Hepatocyte (in vitro differentiated cells): Measurements from ENCODE around the gene AGBL1. TPM values are rescaled to one million over a fixed set of nuclear protein-coding genes. Genes with fewer than 3 reads are reported as not detected.

Experiments used
- DNase-seq: peaks from one replicate; pipeline ENCODE4 v3.0.0-alpha.2; 2016; ENCODE audit warnings: low spot score
- H2AFZ ChIP-seq: fragments of 200-600 bp; sonication (generic); 2 replicates; pipeline ENCODE4 v1.6.0; 2016; ENCODE audit warnings: antibody characterized with exemption, mild to moderate bottlenecking
- H3K27ac ChIP-seq: fragments of 200-600 bp; sonication (generic); 2 replicates; pipeline ENCODE4 v1.5.1; 2016; ENCODE audit warnings: mild to moderate bottlenecking
- H3K27me3 ChIP-seq: fragments of 200-600 bp; sonication (generic); 2 replicates; pipeline ENCODE4 v1.6.1; 2016
- H3K36me3 ChIP-seq: fragments of 200-600 bp; sonication (generic); replicated peaks from 2 replicates; pipeline ENCODE4 v1.5.1; 2016; ENCODE audit warnings: low read depth; ENCODE audit not compliant: insufficient read depth
- H3K4me1 ChIP-seq: fragments of 200-600 bp; sonication (generic); 2 replicates; pipeline ENCODE4 v1.5.1; 2016; ENCODE audit warnings: mild to moderate bottlenecking, moderate library complexity; ENCODE audit not compliant: insufficient read depth
- H3K4me2 ChIP-seq: fragments of 200-600 bp; sonication (generic); 2 replicates; pipeline ENCODE4 v1.6.0; 2016
- H3K4me3 ChIP-seq: fragments of 200-600 bp; sonication (generic); 2 replicates; pipeline ENCODE4 v1.5.1; 2016; ENCODE audit warnings: mild to moderate bottlenecking
- H3K79me2 ChIP-seq: fragments of 200-600 bp; sonication (generic); 2 replicates; pipeline ENCODE4 v1.6.0; 2017; ENCODE audit warnings: mild to moderate bottlenecking
- H3K9me2 ChIP-seq: fragments of 200-600 bp; sonication (generic); replicated peaks from 2 replicates; pipeline ENCODE4 v1.6.0; 2017; ENCODE audit warnings: mild to moderate bottlenecking; ENCODE audit not compliant: insufficient read depth
- H3K9me3 ChIP-seq: fragments of 200-600 bp; sonication (generic); 2 replicates; pipeline ENCODE4 v1.5.1; 2016; ENCODE audit warnings: low read depth, mild to moderate bottlenecking
- H4K20me1 ChIP-seq: fragments of 200-600 bp; sonication (generic); 2 replicates; pipeline ENCODE4 v1.6.0; 2016; ENCODE audit warnings: mild to moderate bottlenecking; ENCODE audit not compliant: insufficient read depth, poor library complexity, severe bottlenecking
- CTCF ChIP-seq: fragments of 200-600 bp; sonication (generic); IDR thresholded peaks from 2 replicates; pipeline ENCODE4 v1.5.1; 2016; ENCODE audit warnings: antibody characterized with exemption, mild to moderate bottlenecking; ENCODE audit not compliant: poor library complexity
- EZH2 ChIP-seq: fragments of 200-600 bp; sonication (generic); IDR thresholded peaks from 2 replicates; pipeline ENCODE4 v1.6.1; 2016; ENCODE audit warnings: antibody characterized with exemption, mild to moderate bottlenecking, borderline replicate concordance
- EZH2phosphoT487 ChIP-seq: fragments of 200-600 bp; sonication (generic); IDR thresholded peaks from one replicate; pipeline ENCODE4 v1.6.1; 2018; ENCODE audit warnings: antibody characterized with exemption, mild to moderate bottlenecking, low read depth, moderate library complexity; ENCODE audit not compliant: unreplicated experiment, severe bottlenecking
- WGBS: methylation state at CpG from one replicate; pipeline ENCODE4 v1.1.6; 2016; ENCODE audit warnings: low lambda C conversion rate; ENCODE audit errors: missing lambda C conversion rate; 5-methylcytosine and 5-hydroxymethylcytosine counted together
- polyA plus RNA-seq: library from polyadenylated mRNA; unstranded; fragments of >200 nt; fragmentation: Nextera tagmentation; extraction: Ambion mirVana; gene quantifications from 2 replicates; pipeline ENCODE4 v1.2.1, GENCODE V29; 2016
- total RNA-seq: library from RNA; depleted of rRNA; stranded (reverse); fragments of >200 nt; gene quantifications from 2 replicates; pipeline ENCODE4 v1.2.3, GENCODE V29; 2014

The AGBL1 gene
- total and polyA plus RNA-seq, 2 experiments from 2014 or later, result not detected

GRCh38 chr15:86555098-86555497, 475.4 kb downstream of the AGBL1 start:
- no peak for TF ChIP-seq CTCF
- TF ChIP-seq EZH2phosphoT487, result no peak
- no peak for TF ChIP-seq EZH2
- Histone ChIP-seq H4K20me1 (no peaks in the 10 kb centered on the region), H3K27ac (peak overlapping the region; percentile 85), H3K9me3 (no peaks in the 10 kb centered on the region), H3K4me1 (peaks cover 12% of the 10 kb centered on the region), H3K27me3 (no peaks in the 10 kb centered on the region), H3K4me2 (no peak overlapping the region), H2AFZ (no peak overlapping the region), H3K36me3 (no peaks in the 10 kb centered on the region), H3K9me2 (no peaks in the 10 kb centered on the region), H3K4me3 (no peak overlapping the region), H3K79me2 (no peaks in the 10 kb centered on the region)
- DNase-seq, result no peak
- 66% methylated on average over 2 of the region's 2 CpGs for WGBS

GRCh38 chr15:86555939-86556338, 476.3 kb downstream of the AGBL1 start:
- H3K27ac ChIP-seq, result peak overlapping the region; percentile 85
- no peaks in the 10 kb centered on the region for H4K20me1 ChIP-seq
- no peak overlapping the region for H3K4me3 ChIP-seq
- no peaks in the 10 kb centered on the region for H3K9me2 ChIP-seq
- H3K79me2 ChIP-seq, result no peaks in the 10 kb centered on the region
- H3K4me1 ChIP-seq, result peaks cover 12% of the 10 kb centered on the region
- H3K36me3 ChIP-seq, result no peaks in the 10 kb centered on the region
- 45% methylated on average over 1 of the region's 1 CpG for WGBS
- TF ChIP-seq EZH2, result no peak
- no peak for TF ChIP-seq CTCF
- no peak for TF ChIP-seq EZH2phosphoT487
- no peaks in the 10 kb centered on the region for H3K27me3 ChIP-seq
- H2AFZ ChIP-seq, result no peak overlapping the region
- peak; percentile 77 for DNase-seq
- no peak overlapping the region for H3K4me2 ChIP-seq
- no peaks in the 10 kb centered on the region for H3K9me3 ChIP-seq

GRCh38 chr15:86556396-86557017, 476.8 kb downstream of the AGBL1 start:
- Histone ChIP-seq H3K9me2 (no peaks in the 10 kb centered on the region), H3K4me1 (peaks cover 12% of the 10 kb centered on the region), H3K27me3 (no peaks in the 10 kb centered on the region), H3K27ac (peak overlapping the region; percentile 84), H3K79me2 (no peaks in the 10 kb centered on the region), H3K4me3 (no peak overlapping the region), H2AFZ (no peak overlapping the region), H3K9me3 (no peaks in the 10 kb centered on the region), H4K20me1 (no peaks in the 10 kb centered on the region), H3K36me3 (no peaks in the 10 kb centered on the region), H3K4me2 (no peak overlapping the region)
- TF ChIP-seq EZH2 (no peak), EZH2phosphoT487 (no peak), CTCF (no peak)
- no peak for DNase-seq
- 82% methylated on average over 3 of the region's 3 CpGs for WGBS
